22Rv1 (cell line): ENCODE measurements around the gene PKNOX2.

Source experiments
- CTCF ChIP-seq: fragments of 450-650 bp; IDR thresholded peaks from 2 replicates; pipeline ENCODE4 v1.5.1; 2017; ENCODE audit warnings: mild to moderate bottlenecking
- ZFX ChIP-seq: fragments of 450-650 bp; IDR thresholded peaks from 2 replicates; pipeline ENCODE4 v1.6.1; 2017; ENCODE audit warnings: antibody characterized with exemption, borderline replicate concordance

GRCh38 chr11:125351868-125352250 is 187.3 kb downstream of the PKNOX2 start:
- TF ChIP-seq ZFX (no peak), CTCF (no peak)
